Measurements from ENCODE around the gene STIMATE. TPM values are rescaled to one million over a fixed set of nuclear protein-coding genes. Genes with fewer than 3 reads are reported as not detected.

The STIMATE gene
- total and polyA plus RNA-seq, 5 experiments from 2014 or later = 5.1 to 26.5 (median 6.3) TPM

- DNase-seq (no peak), ATAC-seq (no peak)
- Mint-ChIP-seq H3K36me3 (peaks cover 0 to 81% (median 12%) of the 10 kb centered on the region in 3 donors), H3K4me3 (no peak overlapping the region), H3K27ac (peak overlapping the region in 1 of 10 donors; percentile 6), H3K9me3 (no peaks in the 10 kb centered on the region), H3K4me1 (no peaks in the 10 kb centered on the region), H3K27me3 (no peaks in the 10 kb centered on the region)
- POLR2A ChIA-PET = no interaction called here
Measured at GRCh38 chr3:52915294-52915693, 17.9 kb upstream of the STIMATE start.

GRCh38 chr3:52912885-52913731 lies 15.8 kb upstream of the STIMATE start:
- POLR2A ChIA-PET = interaction anchor here (0.8 kb wide), 1 partner anchor 159 kb away, joined by 3 read pairs; no protein-coding TSS in a partner anchor
- Mint-ChIP-seq H3K4me3 (no peak overlapping the region), H3K36me3 (peaks cover 0 to 79% (median 10%) of the 10 kb centered on the region in 3 donors), H3K4me1 (no peaks in the 10 kb centered on the region), H3K27me3 (no peaks in the 10 kb centered on the region), H3K9me3 (no peaks in the 10 kb centered on the region), H3K27ac (no peak overlapping the region)
- ATAC-seq = no peak
- DNase-seq = no peak

GRCh38 chr3:52910823-52911222 lies 13.5 kb upstream of the STIMATE start:
- no peaks in the 10 kb centered on the region for H3K27me3 Mint-ChIP-seq
- POLR2A ChIA-PET = no interaction called here
- no peak overlapping the region for H3K4me3 Mint-ChIP-seq
- no peaks in the 10 kb centered on the region for H3K9me3 Mint-ChIP-seq
- peaks cover 0 to 79% (median 8%) of the 10 kb centered on the region in 3 donors for H3K36me3 Mint-ChIP-seq
- H3K4me1 Mint-ChIP-seq = no peaks in the 10 kb centered on the region
- peak overlapping the region in 2 of 10 donors; percentile 14 to 27 for H3K27ac Mint-ChIP-seq
- DNase-seq = no peak
- no peak for ATAC-seq

GRCh38 chr3:52907497-52907896 lies 10.1 kb upstream of the STIMATE start:
- ATAC-seq = no peak
- Mint-ChIP-seq H3K4me1 (no peaks in the 10 kb centered on the region), H3K9me3 (no peaks in the 10 kb centered on the region), H3K36me3 (peaks cover 0 to 85% (median 13%) of the 10 kb centered on the region in 3 donors), H3K27me3 (no peaks in the 10 kb centered on the region), H3K4me3 (no peak overlapping the region), H3K27ac (peak overlapping the region in 1 of 10 donors; percentile 24)
- POLR2A ChIA-PET = no interaction called here
- peak in 1 of 10 donors; percentile 12 for DNase-seq

GRCh38 chr3:52904552-52904951 lies 7.2 kb upstream of the STIMATE start:
- POLR2A ChIA-PET = interaction anchor here (1.3 kb wide), 1 partner anchor 141 kb away, joined by 3 read pairs; no protein-coding TSS in a partner anchor
- no peaks in the 10 kb centered on the region for H3K4me1 Mint-ChIP-seq
- H3K36me3 Mint-ChIP-seq = peaks cover 0 to 64% (median 8%) of the 10 kb centered on the region in 3 donors
- H3K4me3 Mint-ChIP-seq = no peak overlapping the region
- peak overlapping the region in 2 of 10 donors; percentile 78 to 80 for H3K27ac Mint-ChIP-seq
- no peaks in the 10 kb centered on the region for H3K27me3 Mint-ChIP-seq
- no peak for DNase-seq
- ATAC-seq = no peak
- H3K9me3 Mint-ChIP-seq = no peaks in the 10 kb centered on the region

- ATAC-seq (no peak), DNase-seq (no peak)
- Mint-ChIP-seq H3K27me3 (no peaks in the 10 kb centered on the region), H3K4me1 (no peaks in the 10 kb centered on the region), H3K36me3 (peaks cover 0 to 58% (median 8%) of the 10 kb centered on the region in 3 donors), H3K9me3 (no peaks in the 10 kb centered on the region), H3K4me3 (no peak overlapping the region), H3K27ac (no peak overlapping the region)
- POLR2A ChIA-PET = no interaction called here
Measured at GRCh38 chr3:52904000-52904399, 6.7 kb upstream of the STIMATE start.

- no peaks in the 10 kb centered on the region for H3K27me3 Mint-ChIP-seq
- H3K4me1 Mint-ChIP-seq = peaks cover 18 to 57% (median 51%) of the 10 kb centered on the region in 4 donors
- POLR2A ChIA-PET = interaction anchor here (1.4 to 1.8 kb wide), 3 partner anchors 9 to 149 kb away, joined by 3 to 6 read pairs (median 3); partner anchors contain the start of gene SFMBT1
- H3K4me3 Mint-ChIP-seq = peak overlapping the region; percentile 83 to 98 (median 95)
- H3K9me3 Mint-ChIP-seq = no peaks in the 10 kb centered on the region
- H3K36me3 Mint-ChIP-seq = peaks cover 0 to 9% (median 0%) of the 10 kb centered on the region in 3 donors
- ATAC-seq (no peak), DNase-seq (no peak)
- H3K27ac Mint-ChIP-seq = peak overlapping the region; percentile 74 to 95 (median 86)
Measured at GRCh38 chr3:52896613-52897012, 735 bp downstream of the STIMATE start.

GRCh38 chr3:52896151-52896550 lies 1.2 kb downstream of the STIMATE start:
- DNase-seq (no peak), ATAC-seq (no peak)
- peaks cover 0 to 9% (median 0%) of the 10 kb centered on the region in 3 donors for H3K36me3 Mint-ChIP-seq
- peak overlapping the region; percentile 83 to 98 (median 95) for H3K4me3 Mint-ChIP-seq
- peak overlapping the region in 8 of 10 donors; percentile 74 to 95 (median 86) for H3K27ac Mint-ChIP-seq
- H3K27me3 Mint-ChIP-seq = no peaks in the 10 kb centered on the region
- POLR2A ChIA-PET = interaction anchor here (1.4 to 1.8 kb wide), 2 partner anchors 36 to 149 kb away, joined by 3 to 6 read pairs; partner anchors contain the start of gene SFMBT1
- H3K4me1 Mint-ChIP-seq = peaks cover 18 to 61% (median 51%) of the 10 kb centered on the region in 4 donors
- no peaks in the 10 kb centered on the region for H3K9me3 Mint-ChIP-seq

GRCh38 chr3:52895418-52895817 lies 1.9 kb downstream of the STIMATE start:
- H3K27ac Mint-ChIP-seq = peak overlapping the region in 7 of 10 donors; percentile 10 to 89 (median 75)
- H3K4me3 Mint-ChIP-seq = peak overlapping the region; percentile 83 to 98 (median 95)
- H3K9me3 Mint-ChIP-seq = no peaks in the 10 kb centered on the region
- DNase-seq = no peak
- ATAC-seq = no peak
- peaks cover 0 to 12% (median 0%) of the 10 kb centered on the region in 3 donors for H3K36me3 Mint-ChIP-seq
- peaks cover 18 to 67% (median 53%) of the 10 kb centered on the region in 4 donors for H3K4me1 Mint-ChIP-seq
- POLR2A ChIA-PET = no interaction called here
- H3K27me3 Mint-ChIP-seq = no peaks in the 10 kb centered on the region

- Mint-ChIP-seq H3K4me1 (peaks cover 23 to 67% (median 58%) of the 10 kb centered on the region in 4 donors), H3K27me3 (no peaks in the 10 kb centered on the region), H3K9me3 (no peaks in the 10 kb centered on the region), H3K4me3 (peak overlapping the region in 3 of 10 donors; percentile 17 to 97 (median 72)), H3K36me3 (peaks cover 0 to 18% (median 0%) of the 10 kb centered on the region in 3 donors), H3K27ac (peak overlapping the region in 3 of 10 donors; percentile 7 to 46 (median 42))
- DNase-seq (no peak), ATAC-seq (no peak)
- POLR2A ChIA-PET = interaction anchor here (1.4 kb wide), 1 partner anchor 151 kb away, joined by 5 read pairs; the partner anchor contains the start of gene SFMBT1
Measured at GRCh38 chr3:52894756-52895155, 2.6 kb downstream of the STIMATE start.

GRCh38 chr3:52893723-52894122 lies 3.6 kb downstream of the STIMATE start:
- ATAC-seq (no peak), DNase-seq (no peak)
- Mint-ChIP-seq H3K4me1 (peaks cover 23 to 67% (median 59%) of the 10 kb centered on the region in 4 donors), H3K27ac (peak overlapping the region in 5 of 10 donors; percentile 67 to 90 (median 73)), H3K27me3 (no peaks in the 10 kb centered on the region), H3K36me3 (peaks cover 0 to 18% (median 0%) of the 10 kb centered on the region in 3 donors), H3K9me3 (no peaks in the 10 kb centered on the region), H3K4me3 (peak overlapping the region in 6 of 10 donors; percentile 59 to 82 (median 71))
- POLR2A ChIA-PET = interaction anchor here (1.4 kb wide), 1 partner anchor 152 kb away, joined by 5 read pairs; the partner anchor contains the start of gene SFMBT1

- Mint-ChIP-seq H3K4me1 (peaks cover 25 to 62% (median 59%) of the 10 kb centered on the region in 4 donors), H3K9me3 (no peaks in the 10 kb centered on the region), H3K4me3 (peak overlapping the region; percentile 45 to 82 (median 64)), H3K27me3 (no peaks in the 10 kb centered on the region), H3K36me3 (peaks cover 0 to 18% (median 0%) of the 10 kb centered on the region in 3 donors), H3K27ac (peak overlapping the region in 9 of 10 donors; percentile 22 to 90 (median 72))
- no peak for ATAC-seq
- POLR2A ChIA-PET = no interaction called here
- peak in 2 of 10 donors; percentile 10 to 16 for DNase-seq
Measured at GRCh38 chr3:52892625-52893311, 4.6 kb downstream of the STIMATE start.

All from naive thymus-derived CD8-positive, alpha-beta T cell (primary cell).